Thoracic aorta (tissue), 2 donors: Measurements from ENCODE around the gene SLC6A9. TPM values are rescaled to one million over a fixed set of nuclear protein-coding genes. Genes with fewer than 3 reads are reported as not detected.

Experiments
- ATAC-seq: fragments of 150-250 bp; one replicate; pipeline ENCODE4 v1.8.0; 2017; ENCODE audit warnings: low read depth; ENCODE audit not compliant: insufficient number of reproducible peaks, low FRiP score
- DNase-seq: peaks from one replicate; pipeline ENCODE4 v3.0.0-alpha.2; 2020; ENCODE audit warnings: low spot score
- H3K27ac ChIP-seq, 2 donors: fragments of 200-600 bp; sonication (generic); 1 replicate in 1 of 2; 2 replicates in 1 of 2; pipeline ENCODE4 v1.5.1; 2016; ENCODE audit warnings: mild to moderate bottlenecking in 2 of 2, moderate library complexity in 2 of 2
- H3K27me3 ChIP-seq: fragments of 200-600 bp; sonication (generic); replicated peaks from 2 replicates; pipeline ENCODE4 v1.6.0; 2016; ENCODE audit warnings: mild to moderate bottlenecking; ENCODE audit not compliant: insufficient read depth
- H3K36me3 ChIP-seq: fragments of 200-600 bp; sonication (generic); one replicate; pipeline ENCODE4 v1.5.1; 2016
- H3K4me1 ChIP-seq, 2 donors: fragments of 200-600 bp; sonication (generic); 1 replicate in 1 of 2; 2 replicates in 1 of 2; pipeline versions ENCODE4 v1.5.1 to v1.6.0; 2016; ENCODE audit warnings: low read depth in 2 of 2, mild to moderate bottlenecking in 1 of 2; ENCODE audit not compliant: control insufficient read depth in 1 of 2
- H3K4me3 ChIP-seq: fragments of 200-600 bp; sonication (generic); 2 replicates; pipeline ENCODE4 v1.5.1; 2016; ENCODE audit warnings: mild to moderate bottlenecking
- H3K9me3 ChIP-seq: fragments of 200-600 bp; sonication (generic); 2 replicates; pipeline ENCODE4 v1.5.1; 2016
- total RNA-seq, 2 donors: library from RNA; depleted of rRNA; stranded (reverse); fragments of >200 nt; gene quantifications; one replicate each; pipeline versions ENCODE4 v1.1.0 to v1.2.3, GENCODE V29; 2016
- TF ChIP-seq, protein P1 (sequence below): fragments of 200-600 bp; sonication (generic); IDR thresholded peaks from one replicate; pipeline ENCODE4 v1.5.1; 2019; ENCODE audit warnings: antibody characterized with exemption

The SLC6A9 gene
- total RNA-seq, 2 donors from 2014 or later: 15.0 to 26.8 TPM

GRCh38 chr1:44021581-44022321 is 9.5 kb downstream of the SLC6A9 start:
- no peaks in the 10 kb centered on the region for H3K27me3 ChIP-seq
- no peaks in the 10 kb centered on the region for H3K9me3 ChIP-seq
- H3K27ac ChIP-seq: no peak overlapping the region
- H3K4me3 ChIP-seq: no peak overlapping the region
- no peak for DNase-seq
- no peak for ATAC-seq
- TF ChIP-seq, protein P1, sequence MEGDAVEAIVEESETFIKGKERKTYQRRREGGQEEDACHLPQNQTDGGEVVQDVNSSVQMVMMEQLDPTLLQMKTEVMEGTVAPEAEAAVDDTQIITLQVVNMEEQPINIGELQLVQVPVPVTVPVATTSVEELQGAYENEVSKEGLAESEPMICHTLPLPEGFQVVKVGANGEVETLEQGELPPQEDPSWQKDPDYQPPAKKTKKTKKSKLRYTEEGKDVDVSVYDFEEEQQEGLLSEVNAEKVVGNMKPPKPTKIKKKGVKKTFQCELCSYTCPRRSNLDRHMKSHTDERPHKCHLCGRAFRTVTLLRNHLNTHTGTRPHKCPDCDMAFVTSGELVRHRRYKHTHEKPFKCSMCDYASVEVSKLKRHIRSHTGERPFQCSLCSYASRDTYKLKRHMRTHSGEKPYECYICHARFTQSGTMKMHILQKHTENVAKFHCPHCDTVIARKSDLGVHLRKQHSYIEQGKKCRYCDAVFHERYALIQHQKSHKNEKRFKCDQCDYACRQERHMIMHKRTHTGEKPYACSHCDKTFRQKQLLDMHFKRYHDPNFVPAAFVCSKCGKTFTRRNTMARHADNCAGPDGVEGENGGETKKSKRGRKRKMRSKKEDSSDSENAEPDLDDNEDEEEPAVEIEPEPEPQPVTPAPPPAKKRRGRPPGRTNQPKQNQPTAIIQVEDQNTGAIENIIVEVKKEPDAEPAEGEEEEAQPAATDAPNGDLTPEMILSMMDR: no peak
- H3K4me1 ChIP-seq: peaks cover 0 to 19% of the 10 kb centered on the region in 2 donors
- H3K36me3 ChIP-seq: no peaks in the 10 kb centered on the region

DNA sequence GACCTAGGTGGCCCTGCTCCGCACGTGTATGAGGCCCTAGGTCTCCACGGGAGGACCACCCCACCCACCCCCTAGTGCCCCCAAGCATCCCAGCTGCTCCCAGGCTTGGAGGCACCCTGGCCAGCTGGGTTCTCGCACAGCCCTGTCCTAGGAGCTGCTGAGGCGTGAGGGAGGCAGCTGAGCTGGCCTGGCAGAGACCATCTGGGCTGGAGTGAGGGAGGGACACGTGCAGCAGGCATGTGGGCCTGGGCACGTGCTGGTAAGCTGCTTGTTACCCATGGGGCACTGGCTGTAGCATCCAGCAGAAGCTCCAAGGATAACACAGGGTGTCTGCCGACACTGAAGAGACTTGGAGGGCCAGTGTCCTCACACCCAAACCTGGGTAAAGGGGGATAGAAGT is 10.1 kb downstream of the SLC6A9 start:
- no peak for DNase-seq
- Histone ChIP-seq H3K27ac (no peak overlapping the region), H3K27me3 (no peaks in the 10 kb centered on the region), H3K4me3 (no peak overlapping the region), H3K4me1 (peaks cover 0 to 24% of the 10 kb centered on the region in 2 donors), H3K36me3 (no peaks in the 10 kb centered on the region), H3K9me3 (no peaks in the 10 kb centered on the region)
- TF ChIP-seq, protein P1: no peak
- no peak for ATAC-seq

GRCh38 chr1:44020464-44020863 is 10.8 kb downstream of the SLC6A9 start:
- no peaks in the 10 kb centered on the region for H3K9me3 ChIP-seq
- DNase-seq (no peak), ATAC-seq (no peak)
- peaks cover 6 to 31% of the 10 kb centered on the region in 2 donors for H3K4me1 ChIP-seq
- no peaks in the 10 kb centered on the region for H3K36me3 ChIP-seq
- H3K4me3 ChIP-seq: no peak overlapping the region
- H3K27me3 ChIP-seq: no peaks in the 10 kb centered on the region
- no peak overlapping the region for H3K27ac ChIP-seq
- TF ChIP-seq, protein P1: no peak

- H3K27me3 ChIP-seq: no peaks in the 10 kb centered on the region
- TF ChIP-seq, protein P1: no peak
- ATAC-seq: no peak
- H3K4me3 ChIP-seq: no peak overlapping the region
- H3K27ac ChIP-seq: peak overlapping the region in 1 of 2 donors; percentile 11
- H3K36me3 ChIP-seq: no peaks in the 10 kb centered on the region
- no peak for DNase-seq
- H3K4me1 ChIP-seq: peaks cover 14 to 41% of the 10 kb centered on the region in 2 donors
- H3K9me3 ChIP-seq: no peaks in the 10 kb centered on the region
Observed at GRCh38 chr1:44019466-44019948, 11.8 kb downstream of the SLC6A9 start.

GRCh38 chr1:44016890-44017400 is 14.3 kb downstream of the SLC6A9 start:
- no peaks in the 10 kb centered on the region for H3K36me3 ChIP-seq
- no peak overlapping the region for H3K4me3 ChIP-seq
- H3K9me3 ChIP-seq: no peaks in the 10 kb centered on the region
- H3K27me3 ChIP-seq: no peaks in the 10 kb centered on the region
- H3K27ac ChIP-seq: no peak overlapping the region
- TF ChIP-seq, protein P1: no peak
- no peak for ATAC-seq
- no peak for DNase-seq
- peaks cover 24 to 64% of the 10 kb centered on the region in 2 donors for H3K4me1 ChIP-seq
